GM21576 (cell line): ENCODE data around the gene ITSN2.
"Not testable (repeated sequence)": the region's sequence is repeated elsewhere in the genome, so short reads cannot be mapped to it uniquely, and the experiment has no call there.

Experiments used
- ATAC-seq: cut with Tn5 transposase; IDR thresholded peaks from one replicate; pipeline ENCODE4 v1.9.1; 2021; ENCODE audit warnings: mild to moderate bottlenecking, moderate library complexity; ENCODE audit not compliant: unreplicated experiment

Gene ITSN2

DNA sequence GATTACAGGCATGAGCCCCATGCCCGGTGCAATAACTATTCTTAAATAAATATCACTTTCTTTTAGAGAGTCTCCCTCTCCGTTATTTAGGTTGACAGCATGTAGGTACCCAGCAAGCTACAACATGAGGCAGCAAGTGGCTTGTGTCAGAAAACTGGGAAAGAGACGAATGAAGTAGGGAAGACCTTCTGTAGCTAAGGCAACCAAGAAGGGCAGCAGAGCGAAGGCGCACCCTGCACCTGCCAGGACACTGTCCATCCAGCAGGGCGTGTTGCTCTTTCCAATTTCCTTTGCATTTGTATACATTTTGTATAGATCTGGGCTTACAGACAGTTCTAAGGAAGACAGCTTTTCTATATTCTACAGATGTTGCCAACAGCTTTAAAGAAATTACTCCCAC, 137.4 kb downstream of the ITSN2 start:
- ATAC-seq = no peak

GRCh38 chr2:24221343-24222050, 138.8 kb downstream of the ITSN2 start:
- ATAC-seq = no peak

- no peak for ATAC-seq
Measured at GRCh38 chr2:24220554-24221291, 139.6 kb downstream of the ITSN2 start.

DNA sequence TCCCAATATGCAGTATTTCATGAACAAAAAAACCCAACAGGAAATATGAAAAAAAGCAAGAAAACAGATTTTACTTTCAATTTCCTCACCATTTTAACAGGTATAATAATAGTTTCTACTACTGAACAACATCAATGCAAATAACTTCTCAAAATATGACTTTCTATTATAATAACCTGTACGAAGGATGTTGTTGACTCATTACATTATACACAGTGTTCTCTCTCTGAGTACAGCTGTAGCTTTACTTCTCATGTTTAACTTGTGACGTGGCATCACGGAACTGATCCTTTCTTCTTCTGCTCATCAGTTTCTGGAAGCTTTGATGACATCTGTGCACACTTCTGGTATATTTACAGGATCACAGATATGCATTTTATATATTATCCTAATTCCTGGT, 145.5 kb downstream of the ITSN2 start:
- ATAC-seq = peak; percentile 96

DNA sequence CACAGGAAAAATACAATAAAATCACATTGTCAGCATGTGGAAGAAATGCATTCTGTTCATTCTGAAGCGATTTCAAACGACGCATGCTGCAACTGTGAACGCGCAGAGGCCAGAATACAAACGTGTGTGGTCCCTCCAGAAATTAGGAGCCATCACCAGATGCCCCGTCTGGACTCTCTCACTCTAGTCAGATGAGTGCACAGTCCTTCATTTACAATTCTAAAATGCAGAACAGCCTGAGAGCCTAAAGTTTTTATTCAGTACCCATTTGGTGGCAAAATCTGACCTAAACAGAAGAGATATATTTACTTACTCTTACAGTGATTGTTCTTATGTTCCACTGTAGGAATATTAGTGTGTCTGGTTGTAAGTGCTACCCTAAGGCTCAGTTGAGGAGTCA, 148.9 kb downstream of the ITSN2 start:
- no peak for ATAC-seq

DNA sequence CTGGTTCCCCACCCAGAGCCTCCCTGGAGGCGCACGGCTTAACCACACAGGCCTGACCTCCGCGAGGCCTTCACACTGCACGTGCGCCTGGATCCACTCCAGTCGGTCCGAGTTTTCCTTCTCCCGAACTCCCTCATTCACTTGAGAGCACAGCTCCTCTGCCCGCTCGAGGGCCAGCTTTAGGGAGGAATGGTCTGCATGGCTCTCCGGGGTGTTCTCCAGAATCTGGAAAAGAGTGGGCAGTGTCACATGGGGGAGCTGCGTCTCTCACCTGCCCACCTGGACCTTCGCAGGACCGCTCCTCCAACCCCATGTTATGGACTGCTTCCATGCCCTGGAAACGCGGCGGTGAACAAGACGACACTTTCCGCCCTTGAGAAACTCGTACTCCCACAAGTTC, 149.6 kb downstream of the ITSN2 start:
- ATAC-seq = no peak

- no peak for ATAC-seq
Measured at GRCh38 chr2:24210106-24210455, 150.3 kb downstream of the ITSN2 start.

GRCh38 chr2:24209389-24210105, 150.8 kb downstream of the ITSN2 start:
- ATAC-seq = no peak

DNA sequence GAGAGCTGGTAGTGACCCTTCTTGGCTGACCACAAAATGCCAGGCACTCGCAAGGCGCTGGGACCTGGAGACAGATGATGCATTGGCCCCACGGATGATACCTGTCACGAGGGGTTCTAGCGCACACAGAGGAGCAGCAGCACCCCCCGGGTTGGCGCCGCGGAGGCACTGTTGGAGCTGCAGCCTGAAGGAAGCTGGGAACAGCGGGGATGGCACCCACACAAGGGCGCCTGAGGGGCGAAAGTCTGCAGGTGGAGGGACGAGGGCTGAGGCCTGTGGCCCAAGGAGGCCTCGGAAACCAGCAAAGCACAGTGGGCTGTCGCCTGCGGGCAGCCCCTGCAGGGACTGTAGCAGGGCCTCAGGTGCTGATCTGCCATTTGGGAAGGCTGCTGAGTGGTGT, 151.8 kb downstream of the ITSN2 start:
- ATAC-seq = no peak

- no peak for ATAC-seq
Measured at GRCh38 chr2:24207359-24207758, 153.0 kb downstream of the ITSN2 start.

GRCh38 chr2:24206714-24207113, 153.6 kb downstream of the ITSN2 start:
- no peak for ATAC-seq

GRCh38 chr2:24206242-24206641, 154.1 kb downstream of the ITSN2 start:
- no peak for ATAC-seq

DNA sequence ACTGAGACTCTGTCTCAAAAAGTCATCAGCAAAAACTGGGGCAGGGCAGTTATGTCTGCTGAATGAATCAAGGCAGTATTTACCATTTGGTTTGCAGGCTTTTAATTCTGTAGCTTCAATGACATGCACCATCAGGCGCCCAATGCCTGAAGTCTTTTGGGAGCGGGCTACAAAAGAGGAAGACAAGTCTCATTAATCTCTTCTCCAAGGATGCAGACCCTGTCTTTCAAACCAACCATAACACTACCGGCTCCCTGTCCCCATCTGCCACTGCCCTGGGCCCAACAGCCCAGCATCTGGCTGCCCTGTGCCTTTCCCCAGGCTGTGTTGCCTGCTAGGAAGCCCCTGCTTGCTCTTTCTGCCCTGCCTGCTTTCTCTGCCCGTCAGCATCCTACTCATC, 155.2 kb downstream of the ITSN2 start:
- ATAC-seq = no peak

DNA sequence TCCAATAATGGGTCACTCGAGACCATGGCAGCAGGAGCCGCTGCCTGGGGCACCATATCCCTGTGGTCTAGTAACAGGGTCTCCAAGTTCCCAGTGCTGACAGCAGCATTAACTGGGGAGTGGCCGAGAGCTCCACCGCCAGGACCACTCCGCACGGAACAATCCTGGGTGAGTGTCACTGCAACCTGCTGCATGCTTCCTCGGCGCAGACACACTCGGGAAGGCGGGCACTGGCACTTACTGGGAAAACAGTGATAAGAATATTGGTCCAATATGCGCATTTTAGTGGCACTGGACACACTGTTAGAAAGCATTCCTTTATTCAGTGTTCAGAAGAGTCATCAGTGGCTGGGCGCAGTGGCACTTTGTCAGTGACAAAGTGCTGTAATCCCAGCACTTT, 155.8 kb downstream of the ITSN2 start:
- ATAC-seq = no peak

GRCh38 chr2:24203787-24204150, 156.6 kb downstream of the ITSN2 start:
- ATAC-seq = no peak

GRCh38 chr2:24203029-24203786, 157.1 kb downstream of the ITSN2 start:
- no peak for ATAC-seq

DNA sequence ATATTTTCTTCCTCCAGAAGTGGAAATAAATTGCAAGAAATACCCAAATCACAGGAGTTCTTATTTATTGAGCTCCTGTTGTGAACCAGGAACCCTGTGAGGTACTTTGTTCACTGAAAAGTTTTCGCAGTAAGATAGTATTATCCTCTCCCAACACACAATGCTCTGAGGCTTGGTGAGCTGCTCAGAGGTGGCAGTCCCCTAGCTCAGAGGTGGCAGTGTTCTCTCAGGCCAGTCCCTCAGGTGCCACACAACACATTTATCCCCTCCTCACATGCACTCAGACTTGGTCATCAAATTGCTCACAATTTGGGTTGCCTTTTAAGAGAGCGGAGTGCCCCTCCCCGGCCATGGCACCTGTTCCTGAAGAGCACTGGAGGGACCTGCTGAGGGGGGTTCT, 159.5 kb downstream of the ITSN2 start:
- ATAC-seq = no peak

GRCh38 chr2:24199968-24200590, 160.3 kb downstream of the ITSN2 start:
- ATAC-seq = no peak

GRCh38 chr2:24197213-24197612, 163.1 kb downstream of the ITSN2 start:
- not testable (repeated sequence) for ATAC-seq

DNA sequence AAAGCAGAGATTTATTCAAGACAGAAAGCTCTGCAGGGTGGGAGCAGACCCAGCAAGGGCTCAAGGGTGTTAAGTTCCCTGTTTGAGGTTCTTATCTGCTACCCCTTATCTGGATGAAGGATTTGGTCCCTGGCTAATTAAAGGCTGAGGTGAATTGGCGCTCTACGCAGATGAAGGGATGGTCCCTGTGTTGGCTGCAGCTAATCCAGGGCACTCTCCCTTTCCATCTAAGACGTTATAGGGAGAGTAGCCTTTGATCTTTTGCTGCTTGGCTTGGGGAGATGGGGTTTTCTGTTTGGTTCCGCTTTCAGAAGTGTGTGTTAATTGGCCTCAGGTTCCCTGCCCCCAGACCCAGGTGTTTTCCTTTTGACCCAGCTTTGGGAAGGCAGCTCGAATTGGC, 168.5 kb downstream of the ITSN2 start:
- no peak for ATAC-seq

- no peak for ATAC-seq
Measured at GRCh38 chr2:24191156-24191555, 169.2 kb downstream of the ITSN2 start.
